Measurements from ENCODE around the gene MICALL2.

The MICALL2 gene

DNA sequence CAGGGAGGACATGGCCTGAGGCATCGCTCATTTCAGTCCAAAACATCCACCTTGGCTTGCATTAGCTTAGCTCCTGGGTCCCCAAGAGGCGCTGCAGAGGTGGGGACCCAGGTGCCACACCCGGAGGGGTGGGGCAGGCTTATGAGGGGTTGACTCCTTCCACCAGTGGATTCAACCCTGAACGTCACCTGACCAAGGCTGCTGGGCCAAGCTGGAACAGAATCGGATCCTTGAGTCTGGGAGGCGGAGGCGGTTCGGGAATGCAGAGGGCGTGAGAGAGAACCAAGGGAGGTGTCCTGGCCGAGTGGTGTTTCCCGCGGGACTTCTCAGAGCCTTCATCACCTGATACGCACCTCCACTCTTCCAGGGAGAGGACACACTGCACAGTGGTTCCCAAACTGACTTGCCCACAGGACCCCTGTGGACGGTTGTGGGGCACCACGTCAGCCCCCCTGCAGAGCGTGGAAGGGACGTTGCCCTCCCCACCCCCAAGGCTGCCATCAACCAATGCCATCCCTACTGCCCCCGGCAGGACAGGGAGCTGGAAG, 4.5 kb upstream of the MICALL2 start:
- no peak for DNase-seq (ENCODE audit: low read depth, low spot score)
- TF ChIP-seq, protein P1, sequence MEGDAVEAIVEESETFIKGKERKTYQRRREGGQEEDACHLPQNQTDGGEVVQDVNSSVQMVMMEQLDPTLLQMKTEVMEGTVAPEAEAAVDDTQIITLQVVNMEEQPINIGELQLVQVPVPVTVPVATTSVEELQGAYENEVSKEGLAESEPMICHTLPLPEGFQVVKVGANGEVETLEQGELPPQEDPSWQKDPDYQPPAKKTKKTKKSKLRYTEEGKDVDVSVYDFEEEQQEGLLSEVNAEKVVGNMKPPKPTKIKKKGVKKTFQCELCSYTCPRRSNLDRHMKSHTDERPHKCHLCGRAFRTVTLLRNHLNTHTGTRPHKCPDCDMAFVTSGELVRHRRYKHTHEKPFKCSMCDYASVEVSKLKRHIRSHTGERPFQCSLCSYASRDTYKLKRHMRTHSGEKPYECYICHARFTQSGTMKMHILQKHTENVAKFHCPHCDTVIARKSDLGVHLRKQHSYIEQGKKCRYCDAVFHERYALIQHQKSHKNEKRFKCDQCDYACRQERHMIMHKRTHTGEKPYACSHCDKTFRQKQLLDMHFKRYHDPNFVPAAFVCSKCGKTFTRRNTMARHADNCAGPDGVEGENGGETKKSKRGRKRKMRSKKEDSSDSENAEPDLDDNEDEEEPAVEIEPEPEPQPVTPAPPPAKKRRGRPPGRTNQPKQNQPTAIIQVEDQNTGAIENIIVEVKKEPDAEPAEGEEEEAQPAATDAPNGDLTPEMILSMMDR (IDR thresholded peaks at IDR 0.05; ENCODE audit: low read depth, low read length), result no peak
- no peak overlapping the region for H3K4me3 ChIP-seq (ENCODE audit: low read depth, low read length)
- in situ Hi-C loops (cut with HindIII; ENCODE audit: low sequenced_read_pairs), result no loop called here

DNA sequence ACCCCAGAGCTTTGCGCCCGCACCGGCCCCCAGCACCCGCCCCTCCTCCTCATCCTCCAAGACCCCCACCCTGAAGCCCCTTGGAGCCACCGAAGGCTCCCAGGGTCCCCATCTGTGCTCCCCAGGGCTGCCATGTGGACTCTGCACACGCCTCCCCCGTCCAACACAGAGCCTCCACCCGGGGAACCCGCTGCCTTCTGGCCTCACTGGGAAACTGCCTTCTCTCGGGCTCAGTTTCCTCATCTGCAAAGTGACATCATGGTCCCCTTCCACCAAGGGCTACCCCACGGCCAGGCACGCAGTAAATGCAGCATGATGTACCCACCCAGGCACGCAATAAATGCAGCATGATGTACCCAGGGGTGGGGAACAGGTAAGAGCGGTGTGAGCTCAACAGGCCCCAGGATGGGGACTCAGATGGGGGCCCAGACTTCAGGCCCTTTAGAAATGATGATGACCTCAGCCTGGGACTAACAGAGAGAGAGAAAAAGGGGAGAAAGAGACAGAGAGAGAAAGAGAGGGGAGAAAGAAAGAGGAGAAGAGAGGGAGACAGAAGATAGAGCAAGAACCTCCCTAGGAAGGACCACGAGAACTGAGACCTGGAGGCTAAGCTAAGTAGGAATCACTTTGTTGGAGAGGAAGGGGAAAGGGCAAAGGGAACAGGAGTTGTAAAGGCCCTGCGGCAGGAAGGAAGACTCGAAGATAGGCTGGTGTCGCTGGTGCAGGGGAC, 2.5 kb upstream of the MICALL2 start:
- DNase-seq (ENCODE audit: low read depth, low spot score), result no peak
- TF ChIP-seq, protein P1 (IDR thresholded peaks at IDR 0.05; ENCODE audit: low read depth, low read length), result no peak
- in situ Hi-C loops (cut with HindIII; ENCODE audit: low sequenced_read_pairs), result no loop called here
- H3K4me3 ChIP-seq (ENCODE audit: low read depth, low read length), result no peak overlapping the region

DNA sequence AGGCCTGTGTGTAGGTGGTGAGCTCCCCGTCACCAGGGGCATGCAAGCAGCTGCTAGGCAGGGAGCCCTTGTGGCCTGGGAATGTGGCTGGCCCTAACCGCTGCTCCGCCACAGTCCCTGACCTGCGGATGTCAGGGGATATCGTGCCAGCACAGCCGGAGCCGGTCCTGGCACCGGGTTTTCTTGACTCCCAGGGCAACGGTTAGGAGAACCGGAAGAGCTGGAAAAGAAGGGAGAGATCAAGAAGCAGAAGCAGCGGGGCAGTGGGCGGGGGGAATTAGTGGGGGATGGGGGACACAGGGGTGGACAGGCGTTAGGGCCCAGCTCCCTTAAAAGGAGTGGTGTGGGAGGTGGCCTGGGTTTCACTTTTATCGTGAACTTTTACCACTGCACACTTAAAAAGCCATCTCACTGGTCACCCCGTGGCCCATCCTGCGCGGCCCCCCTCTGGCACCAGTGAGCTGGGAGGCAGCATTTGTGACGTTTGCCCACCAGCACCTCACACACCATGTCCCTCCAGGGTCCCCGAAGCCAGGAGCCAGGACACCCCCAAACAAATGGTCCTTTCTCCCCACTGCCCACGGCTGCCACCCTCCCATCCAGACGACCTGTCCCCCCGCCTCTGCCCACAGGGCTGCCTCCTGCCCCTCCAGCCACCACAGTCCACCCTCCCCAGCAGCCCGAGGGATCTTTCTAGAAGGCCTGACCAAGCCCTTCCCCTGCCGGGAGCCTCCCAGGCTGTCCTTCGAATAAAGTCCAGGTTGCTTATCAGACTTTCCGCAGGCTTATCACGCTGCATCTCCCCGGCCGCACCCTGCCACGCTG, 1.8 kb upstream of the MICALL2 start:
- TF ChIP-seq, protein P1 (IDR thresholded peaks at IDR 0.05; ENCODE audit: low read depth, low read length), result no peak
- in situ Hi-C loops (cut with HindIII; ENCODE audit: low sequenced_read_pairs), result no loop called here
- peak overlapping the region; percentile 48 for H3K4me3 ChIP-seq (ENCODE audit: low read depth, low read length)
- peak; percentile 37 for DNase-seq (ENCODE audit: low read depth, low spot score)

DNA sequence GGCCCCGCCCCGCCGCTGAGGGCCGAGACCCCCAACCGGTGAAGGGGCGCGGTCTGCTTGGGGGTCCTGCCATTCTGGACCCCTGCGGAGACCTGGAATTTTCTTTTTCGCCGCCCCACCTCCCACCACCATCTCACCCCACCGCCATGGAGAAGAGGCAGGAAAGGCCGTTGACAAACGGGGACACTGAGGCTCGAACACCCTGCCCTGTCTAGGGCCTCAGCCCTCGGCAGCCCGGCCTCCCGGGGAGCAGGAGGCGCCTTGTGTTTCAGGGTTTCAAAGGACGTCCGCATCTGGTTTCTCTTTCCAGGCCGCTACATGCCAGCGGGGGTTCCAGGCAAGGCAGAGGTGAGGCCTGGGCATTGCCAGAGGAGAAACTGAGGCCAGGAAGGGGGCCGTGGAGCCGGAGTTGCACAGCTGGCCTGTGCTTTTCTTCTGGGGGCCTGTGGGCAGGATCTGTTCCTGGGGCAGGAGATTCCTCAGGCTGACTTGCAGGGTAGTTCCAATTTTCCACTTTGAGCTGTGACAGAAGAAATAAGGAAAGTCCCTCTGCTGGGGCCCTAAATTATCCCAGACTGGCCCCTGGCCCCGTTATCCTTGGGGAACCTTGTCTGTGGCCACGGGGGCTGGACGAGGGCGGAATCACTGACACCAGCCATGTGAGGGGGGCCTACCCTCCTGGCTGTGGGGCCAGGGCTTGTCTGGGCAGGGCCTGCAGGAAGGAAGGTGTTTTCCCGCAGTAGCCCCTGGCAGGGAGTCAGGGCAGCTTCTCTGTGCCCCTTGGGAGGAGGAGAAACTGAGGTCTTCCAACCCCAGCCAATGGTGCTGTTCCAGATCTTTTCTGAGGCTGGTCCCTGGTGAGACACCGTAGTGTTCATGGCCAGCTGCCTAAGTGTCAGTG, 900 bp upstream of the MICALL2 start:
- DNase-seq (ENCODE audit: low read depth, low spot score), result peak; percentile 35
- TF ChIP-seq, protein P1 (IDR thresholded peaks at IDR 0.05; ENCODE audit: low read depth, low read length), result no peak
- in situ Hi-C loops (cut with HindIII; ENCODE audit: low sequenced_read_pairs), result no loop called here
- H3K4me3 ChIP-seq (ENCODE audit: low read depth, low read length), result peak overlapping the region; percentile 48

DNA sequence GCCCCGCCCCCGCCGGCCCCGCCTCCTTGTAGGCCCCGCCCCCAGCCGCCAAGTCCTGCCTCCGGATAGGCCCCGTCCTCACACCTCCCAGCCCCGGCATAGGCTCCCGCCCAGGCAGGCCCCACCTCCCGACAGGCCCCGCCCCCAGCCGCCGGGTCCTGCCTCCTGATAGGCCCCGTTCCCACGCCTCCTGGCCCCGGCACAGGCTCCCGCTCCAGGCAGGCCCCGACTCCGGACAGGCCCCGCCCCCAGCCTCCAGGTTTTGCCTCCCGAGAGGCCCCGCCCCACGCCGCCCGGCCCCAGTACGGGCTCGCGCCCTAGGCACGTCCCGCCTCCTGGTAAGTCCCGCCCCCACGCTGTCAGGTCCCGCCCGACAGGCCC, 232 bp upstream of the MICALL2 start:
- TF ChIP-seq, protein P1 (IDR thresholded peaks at IDR 0.05; ENCODE audit: low read depth, low read length), result no peak
- peak overlapping the region; percentile 74 for H3K4me3 ChIP-seq (ENCODE audit: low read depth, low read length)
- DNase-seq (ENCODE audit: low read depth, low spot score), result peak; percentile 99
- in situ Hi-C loops (cut with HindIII; ENCODE audit: low sequenced_read_pairs), result no loop called here

Data from astrocyte of the spinal cord (primary cell).